Neural progenitor cell (in vitro differentiated cells): ENCODE results near the gene SMC2. TPM values are rescaled to one million over a fixed set of nuclear protein-coding genes. Genes with fewer than 3 reads are reported as not detected.

ENCODE experiments used
- DNase-seq: peaks from one replicate; pipeline ENCODE4 v3.0.0-alpha.2; 2016; ENCODE audit warnings: low spot score
- H2AFZ ChIP-seq: fragments of 200-600 bp; sonication (generic); replicated peaks from 2 replicates; pipeline ENCODE4 v1.6.1; 2016; ENCODE audit warnings: antibody characterized with exemption
- H3F3A ChIP-seq: fragments of 200-600 bp; sonication (generic); 2 replicates; pipeline ENCODE4 v1.6.1; 2016; ENCODE audit warnings: antibody characterized with exemption, low read depth
- H3K27ac ChIP-seq: fragments of 200-600 bp; sonication (generic); 2 replicates; pipeline ENCODE4 v1.5.1; 2016; ENCODE audit warnings: mild to moderate bottlenecking
- H3K27me3 ChIP-seq: fragments of 200-600 bp; sonication (generic); 2 replicates; pipeline ENCODE4 v1.6.1; 2016; ENCODE audit warnings: mild to moderate bottlenecking, moderate library complexity
- H3K36me3 ChIP-seq: fragments of 200-600 bp; sonication (generic); 2 replicates; pipeline ENCODE4 v1.5.1; 2016
- H3K4me1 ChIP-seq: fragments of 200-600 bp; sonication (generic); 2 replicates; pipeline ENCODE4 v1.6.1; 2016; ENCODE audit warnings: mixed run types
- H3K4me2 ChIP-seq: fragments of 200-600 bp; sonication (generic); 2 replicates; pipeline ENCODE4 v1.6.1; 2016
- H3K4me3 ChIP-seq: fragments of 200-600 bp; sonication (generic); 2 replicates; pipeline ENCODE4 v1.5.1; 2016
- H3K79me2 ChIP-seq: fragments of 200-600 bp; sonication (generic); 2 replicates; pipeline ENCODE4 v1.6.1; 2016; ENCODE audit warnings: low read depth
- H3K9ac ChIP-seq: fragments of 200-600 bp; sonication (generic); 2 replicates; pipeline ENCODE4 v1.6.1; 2016
- H3K9me3 ChIP-seq: fragments of 200-600 bp; sonication (generic); 2 replicates; pipeline ENCODE4 v1.5.1; 2016; ENCODE audit warnings: low read depth
- H4K20me1 ChIP-seq: fragments of 200-600 bp; sonication (generic); 2 replicates; pipeline ENCODE4 v1.6.1; 2016; ENCODE audit warnings: low read depth
- H3K27ac Mint-ChIP-seq: 3 replicates; pipeline ENCODE4 v1.8.0; 2021; ENCODE audit warnings: mixed read lengths
- H3K27me3 Mint-ChIP-seq: 2 replicates; pipeline ENCODE4 v1.8.0; 2022; ENCODE audit warnings: low read depth, mild to moderate bottlenecking, inconsistent platforms, moderate library complexity, mixed read lengths; ENCODE audit not compliant: insufficient read depth
- H3K36me3 Mint-ChIP-seq: 3 replicates; pipeline ENCODE4 v1.8.0; 2021; ENCODE audit warnings: mixed read lengths
- H3K4me1 Mint-ChIP-seq: 3 replicates; pipeline ENCODE4 v1.8.0; 2021; ENCODE audit warnings: mixed read lengths
- H3K4me3 Mint-ChIP-seq: 3 replicates; pipeline ENCODE4 v1.8.0; 2021; ENCODE audit warnings: mild to moderate bottlenecking, moderate library complexity, mixed read lengths
- H3K9me3 Mint-ChIP-seq: 3 replicates; pipeline ENCODE4 v1.8.0; 2020; ENCODE audit warnings: mixed read lengths
- CTCF ChIP-seq: fragments of 200-600 bp; sonication (generic); IDR thresholded peaks from 2 replicates; pipeline ENCODE4 v1.5.1; 2017; ENCODE audit warnings: antibody characterized with exemption, mild to moderate bottlenecking
- EZH2 ChIP-seq: fragments of 200-600 bp; sonication (generic); IDR thresholded peaks from 2 replicates; pipeline ENCODE4 v1.6.1; 2017; ENCODE audit warnings: antibody characterized with exemption, mild to moderate bottlenecking, moderate library complexity
- EZH2phosphoT487 ChIP-seq: fragments of 200-600 bp; sonication (generic); IDR thresholded peaks from 2 replicates; pipeline ENCODE4 v1.6.1; 2017; ENCODE audit warnings: antibody characterized with exemption
- total RNA-seq: library from RNA; depleted of rRNA; stranded (reverse); fragments of >200 nt; gene quantifications from 2 replicates; pipeline ENCODE4 v1.2.3, GENCODE V29; 2015; ENCODE audit warnings: low replicate concordance

The SMC2 gene
- total RNA-seq, 1 donor from 2014 or later: 46.7 TPM

- Mint-ChIP-seq H3K27me3 (no peaks in the 10 kb centered on the region), H3K9me3 (peaks cover 12% of the 10 kb centered on the region), H3K4me1 (peaks cover 9% of the 10 kb centered on the region), H3K4me3 (no peak overlapping the region), H3K27ac (no peak overlapping the region), H3K36me3 (no peaks in the 10 kb centered on the region)
- Histone ChIP-seq H3K9ac (no peak overlapping the region), H3K4me2 (no peak overlapping the region), H3K4me1 (no peaks in the 10 kb centered on the region), H3K36me3 (no peaks in the 10 kb centered on the region), H3K4me3 (no peak overlapping the region), H2AFZ (no peak overlapping the region), H4K20me1 (no peaks in the 10 kb centered on the region), H3F3A (no peaks in the 10 kb centered on the region), H3K27ac (no peak overlapping the region), H3K79me2 (no peaks in the 10 kb centered on the region), H3K9me3 (peaks cover 18% of the 10 kb centered on the region), H3K27me3 (no peaks in the 10 kb centered on the region)
- no peak for DNase-seq
- TF ChIP-seq EZH2phosphoT487 (no peak), EZH2 (no peak)
These were observed 18.0 kb upstream of the SMC2 start for GRCh38 chr9:104075801-104076753.

- TF ChIP-seq EZH2phosphoT487 (no peak), CTCF (no peak), EZH2 (no peak)
- Histone ChIP-seq H3K4me1 (no peaks in the 10 kb centered on the region), H3K27me3 (no peaks in the 10 kb centered on the region), H3K9me3 (peaks cover 24% of the 10 kb centered on the region), H3K4me3 (no peak overlapping the region), H4K20me1 (no peaks in the 10 kb centered on the region), H3K9ac (no peak overlapping the region), H3K4me2 (no peak overlapping the region), H3K36me3 (no peaks in the 10 kb centered on the region), H3F3A (no peaks in the 10 kb centered on the region), H3K79me2 (no peaks in the 10 kb centered on the region), H2AFZ (no peak overlapping the region), H3K27ac (no peak overlapping the region)
- Mint-ChIP-seq H3K9me3 (peaks cover 24% of the 10 kb centered on the region), H3K27me3 (no peaks in the 10 kb centered on the region), H3K36me3 (no peaks in the 10 kb centered on the region), H3K27ac (no peak overlapping the region), H3K4me1 (peaks cover 9% of the 10 kb centered on the region), H3K4me3 (no peak overlapping the region)
- no peak for DNase-seq
These were observed 15.5 kb upstream of the SMC2 start for GRCh38 chr9:104078596-104078995.

- Histone ChIP-seq H3F3A (no peaks in the 10 kb centered on the region), H3K27me3 (no peaks in the 10 kb centered on the region), H3K4me1 (no peaks in the 10 kb centered on the region), H3K9ac (no peak overlapping the region), H3K27ac (no peak overlapping the region), H2AFZ (no peak overlapping the region), H3K9me3 (peaks cover 24% of the 10 kb centered on the region), H4K20me1 (no peaks in the 10 kb centered on the region), H3K4me3 (no peak overlapping the region), H3K4me2 (no peak overlapping the region), H3K79me2 (no peaks in the 10 kb centered on the region), H3K36me3 (no peaks in the 10 kb centered on the region)
- Mint-ChIP-seq H3K27me3 (no peaks in the 10 kb centered on the region), H3K4me3 (no peak overlapping the region), H3K36me3 (no peaks in the 10 kb centered on the region), H3K27ac (no peak overlapping the region), H3K9me3 (peaks cover 21% of the 10 kb centered on the region), H3K4me1 (peaks cover 3% of the 10 kb centered on the region)
- TF ChIP-seq EZH2 (no peak), EZH2phosphoT487 (no peak), CTCF (no peak)
- no peak for DNase-seq
These were observed 13.1 kb upstream of the SMC2 start for GRCh38 chr9:104080983-104081382.

DNA sequence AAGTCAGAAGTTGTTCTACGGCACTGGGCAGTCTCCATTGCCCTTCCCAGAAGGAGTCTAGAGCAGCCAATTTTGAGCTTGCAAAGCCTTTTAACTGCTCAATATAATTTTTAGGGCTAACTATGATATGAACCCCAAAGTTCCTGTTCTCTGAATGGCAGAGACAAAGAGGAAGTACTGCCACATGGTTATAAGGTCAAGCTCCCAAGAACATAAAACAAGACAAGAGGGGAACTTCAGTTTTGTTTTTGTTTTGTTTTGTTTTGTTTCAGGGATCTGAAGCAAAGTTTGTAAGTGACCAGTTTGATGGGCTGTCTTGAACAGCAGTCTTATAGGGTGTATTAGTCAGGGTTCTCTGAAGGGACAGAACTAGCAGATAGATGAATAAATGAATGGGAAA, 11.9 kb upstream of the SMC2 start:
- H3K27ac ChIP-seq: no peak overlapping the region
- no peaks in the 10 kb centered on the region for H3K4me1 Mint-ChIP-seq
- H2AFZ ChIP-seq: no peak overlapping the region
- DNase-seq: no peak
- no peaks in the 10 kb centered on the region for H3K4me1 ChIP-seq
- H3K79me2 ChIP-seq: no peaks in the 10 kb centered on the region
- no peak overlapping the region for H3K27ac Mint-ChIP-seq
- H3F3A ChIP-seq: no peaks in the 10 kb centered on the region
- no peaks in the 10 kb centered on the region for H3K36me3 ChIP-seq
- no peak overlapping the region for H3K4me3 ChIP-seq
- no peak overlapping the region for H3K4me3 Mint-ChIP-seq
- no peaks in the 10 kb centered on the region for H4K20me1 ChIP-seq
- peaks cover 24% of the 10 kb centered on the region for H3K9me3 ChIP-seq
- TF ChIP-seq EZH2phosphoT487 (no peak), EZH2 (no peak), CTCF (no peak)
- H3K9ac ChIP-seq: no peak overlapping the region
- no peaks in the 10 kb centered on the region for H3K36me3 Mint-ChIP-seq
- no peaks in the 10 kb centered on the region for H3K27me3 Mint-ChIP-seq
- peaks cover 21% of the 10 kb centered on the region for H3K9me3 Mint-ChIP-seq
- H3K27me3 ChIP-seq: no peaks in the 10 kb centered on the region
- no peak overlapping the region for H3K4me2 ChIP-seq
